HG02943 (cell line): ENCODE data around the gene UFL1.
"Not testable (repeated sequence)": the region's sequence is repeated elsewhere in the genome, so short reads cannot be mapped to it uniquely, and the experiment has no call there.

Experiments used
- ATAC-seq: cut with Tn5 transposase; IDR thresholded peaks from one replicate; pipeline ENCODE4 v1.9.1; 2021; ENCODE audit warnings: mild to moderate bottlenecking, low read depth, moderate library complexity; ENCODE audit not compliant: unreplicated experiment

UFL1 gene

GRCh38 chr6:96521644-96522464, at the start of gene UFL1:
UFL1 (plus strand) TSS chr6:96521806; CDS start chr6:96521874, 68 bp downstream.
- ATAC-seq: peak; percentile 97

GRCh38 chr6:96472291-96472690, 49.3 kb upstream of the UFL1 start:
- not testable (repeated sequence) for ATAC-seq

GRCh38 chr6:96478695-96479094, 42.9 kb upstream of the UFL1 start:
- ATAC-seq: no peak

GRCh38 chr6:96491926-96492325, 29.7 kb upstream of the UFL1 start:
- no peak for ATAC-seq

GRCh38 chr6:96499781-96500180, 21.8 kb upstream of the UFL1 start:
- ATAC-seq: no peak

GRCh38 chr6:96502915-96503314, 18.7 kb upstream of the UFL1 start:
- no peak for ATAC-seq

GRCh38 chr6:96505363-96505762, 16.2 kb upstream of the UFL1 start:
- ATAC-seq: no peak

GRCh38 chr6:96509281-96509680, 12.3 kb upstream of the UFL1 start:
- ATAC-seq: no peak

GRCh38 chr6:96520171-96521115, 1.2 kb upstream of the UFL1 start:
- ATAC-seq: no peak

- ATAC-seq: peak; percentile 18
These were observed 331 bp upstream of the UFL1 start for GRCh38 chr6:96521306-96521643.

- ATAC-seq: peak; percentile 26
These were observed 931 bp downstream of the UFL1 start for GRCh38 chr6:96522465-96523009.

GRCh38 chr6:96528193-96528592, 6.6 kb downstream of the UFL1 start:
- no peak for ATAC-seq

- ATAC-seq: no peak
These were observed 10.8 kb downstream of the UFL1 start for GRCh38 chr6:96532399-96532798.

GRCh38 chr6:96537726-96538125, 16.1 kb downstream of the UFL1 start:
- ATAC-seq: no peak

- no peak for ATAC-seq
These were observed 21.1 kb downstream of the UFL1 start for GRCh38 chr6:96542702-96543101.

GRCh38 chr6:96545882-96546281, 24.3 kb downstream of the UFL1 start:
- no peak for ATAC-seq

GRCh38 chr6:96547654-96548053, 26.0 kb downstream of the UFL1 start:
- no peak for ATAC-seq

- ATAC-seq: no peak
These were observed 33.0 kb downstream of the UFL1 start for GRCh38 chr6:96554558-96554957.

GRCh38 chr6:96559740-96560139, 38.1 kb downstream of the UFL1 start:
- ATAC-seq: not testable (repeated sequence)

- no peak for ATAC-seq
These were observed 41.3 kb downstream of the UFL1 start, which contains the start of gene FHL5 for GRCh38 chr6:96562886-96563285. FHL5 (plus strand) TSS chr6:96563128; CDS start chr6:96603614, 40,486 bp downstream.

- ATAC-seq: no peak
These were observed 42.2 kb downstream of the UFL1 start for GRCh38 chr6:96563853-96564252.
